Astrocyte (in vitro differentiated cells and primary cell): ENCODE data around the gene TMEM232. TPM values are rescaled to one million over a fixed set of nuclear protein-coding genes. Genes with fewer than 3 reads are reported as not detected.

Source experiments
- DNase-seq: peaks from one replicate; pipeline ENCODE4 v3.0.0-alpha.2; 2010; ENCODE audit warnings: low read depth
- FAIRE-seq: peaks from 2 replicates; lab custom pipeline; 2011; peaks lifted over from hg19 to GRCh38; lab: Jason Lieb, UNC
- H2AFZ ChIP-seq: 2 replicates; pipeline ENCODE4 v1.6.0; 2012; ENCODE audit warnings: low read depth, low read length, inconsistent platforms
- H3K27ac ChIP-seq: 2 replicates; pipeline ENCODE4 v1.5.1; 2011; ENCODE audit warnings: low read depth, low read length, inconsistent platforms
- H3K27me3 ChIP-seq: 2 replicates; pipeline ENCODE4 v1.6.0; 2011; ENCODE audit warnings: low read length, inconsistent platforms; ENCODE audit not compliant: insufficient read depth
- H3K36me3 ChIP-seq: 2 replicates; pipeline ENCODE4 v1.5.1; 2011; ENCODE audit warnings: low read length, inconsistent platforms; ENCODE audit not compliant: insufficient read depth
- H3K4me1 ChIP-seq: 2 replicates; pipeline ENCODE4 v1.5.1; 2011; ENCODE audit warnings: low read length, inconsistent platforms; ENCODE audit not compliant: insufficient read depth
- H3K4me2 ChIP-seq: 2 replicates; pipeline ENCODE4 v1.6.0; 2012; ENCODE audit warnings: low read length, inconsistent platforms
- H3K4me3 ChIP-seq: 2 replicates; pipeline ENCODE4 v1.5.1; 2011; ENCODE audit warnings: low read depth, mild to moderate bottlenecking, low read length, inconsistent platforms; ENCODE audit not compliant: insufficient read depth
- H3K79me2 ChIP-seq: 2 replicates; pipeline ENCODE4 v1.6.0; 2012; ENCODE audit warnings: mild to moderate bottlenecking, low read length, inconsistent platforms; ENCODE audit not compliant: insufficient read depth
- H3K9ac ChIP-seq: 2 replicates; pipeline ENCODE4 v1.6.0; 2012; ENCODE audit warnings: mild to moderate bottlenecking, low read length, inconsistent platforms
- H3K9me3 ChIP-seq: 2 replicates; pipeline ENCODE4 v1.5.1; 2012; ENCODE audit warnings: low read depth, mild to moderate bottlenecking, low read length, inconsistent platforms; ENCODE audit not compliant: insufficient read depth
- H4K20me1 ChIP-seq: 2 replicates; pipeline ENCODE4 v1.6.0; 2012; ENCODE audit warnings: low read length, inconsistent platforms; ENCODE audit not compliant: insufficient read depth
- H3K27ac Mint-ChIP-seq: one replicate; pipeline ENCODE4 v1.8.0; 2021; ENCODE audit warnings: mild to moderate bottlenecking, mixed read lengths; ENCODE audit not compliant: unreplicated experiment
- H3K27me3 Mint-ChIP-seq: one replicate; pipeline ENCODE4 v1.8.0; 2021; ENCODE audit warnings: low read depth, mixed read lengths; ENCODE audit not compliant: unreplicated experiment
- H3K36me3 Mint-ChIP-seq: one replicate; pipeline ENCODE4 v1.8.0; 2021; ENCODE audit warnings: low read depth, mixed read lengths; ENCODE audit not compliant: unreplicated experiment
- H3K4me1 Mint-ChIP-seq: one replicate; pipeline ENCODE4 v1.8.0; 2021; ENCODE audit warnings: low read depth, mixed read lengths; ENCODE audit not compliant: unreplicated experiment
- H3K4me3 Mint-ChIP-seq: one replicate; pipeline ENCODE4 v1.8.0; 2021; ENCODE audit warnings: mild to moderate bottlenecking, moderate library complexity, mixed read lengths; ENCODE audit not compliant: unreplicated experiment
- H3K9me3 Mint-ChIP-seq: one replicate; pipeline ENCODE4 v1.8.0; 2021; ENCODE audit warnings: mild to moderate bottlenecking, mixed read lengths; ENCODE audit not compliant: unreplicated experiment
- EZH2 ChIP-seq: IDR thresholded peaks from 2 replicates; pipeline ENCODE4 v1.6.1; 2012; ENCODE audit warnings: mild to moderate bottlenecking, low read length, inconsistent platforms; ENCODE audit not compliant: insufficient read depth
- total RNA-seq: library from RNA; stranded (reverse); gene quantifications from 2 replicates; pipeline ENCODE4 v1.2.1, GENCODE V29; 2021
- TF ChIP-seq, protein P1 (sequence below): IDR thresholded peaks from 2 replicates; pipeline ENCODE4 v1.5.1; 2011; ENCODE audit warnings: low read depth, mild to moderate bottlenecking, inconsistent platforms, low read length, moderate library complexity; ENCODE audit not compliant: insufficient read depth

TMEM232 gene
- total RNA-seq, 1 donor from 2014 or later, result 1.4 TPM

DNA sequence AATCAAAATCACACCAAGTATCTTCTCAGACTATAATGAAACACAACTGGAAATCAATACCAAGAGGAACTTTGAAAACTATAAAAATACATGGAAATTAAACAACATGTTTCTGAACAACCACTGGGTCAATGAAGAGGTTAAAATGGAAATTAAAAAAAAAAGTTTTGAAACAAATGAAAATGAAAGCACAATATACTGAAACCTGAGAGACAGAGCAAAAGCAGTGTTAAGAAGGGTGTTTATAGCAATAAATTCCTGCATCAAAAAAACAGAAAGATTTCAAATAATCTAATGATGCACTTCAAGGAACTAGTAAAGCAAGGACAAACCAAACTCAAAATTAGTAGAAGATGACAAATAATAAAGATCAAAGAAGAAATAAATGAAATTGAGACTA lies 92.0 kb downstream of the TMEM232 start:
- no peaks in the 10 kb centered on the region for H3K9me3 ChIP-seq
- no peak overlapping the region for H3K27ac ChIP-seq
- no peaks in the 10 kb centered on the region for H3K79me2 ChIP-seq
- no peaks in the 10 kb centered on the region for H3K9me3 Mint-ChIP-seq
- FAIRE-seq, result no peak
- no peaks in the 10 kb centered on the region for H3K4me1 ChIP-seq
- no peak overlapping the region for H3K9ac ChIP-seq
- no peaks in the 10 kb centered on the region for H3K27me3 Mint-ChIP-seq
- no peak overlapping the region for H3K27ac Mint-ChIP-seq
- H3K4me3 ChIP-seq, result no peak overlapping the region
- no peaks in the 10 kb centered on the region for H3K27me3 ChIP-seq
- H3K36me3 Mint-ChIP-seq, result no peaks in the 10 kb centered on the region
- H2AFZ ChIP-seq, result no peak overlapping the region
- H3K4me1 Mint-ChIP-seq, result no peaks in the 10 kb centered on the region
- DNase-seq, result no peak
- no peaks in the 10 kb centered on the region for H4K20me1 ChIP-seq
- no peaks in the 10 kb centered on the region for H3K36me3 ChIP-seq
- TF ChIP-seq EZH2, result no peak
- TF ChIP-seq, protein P1, sequence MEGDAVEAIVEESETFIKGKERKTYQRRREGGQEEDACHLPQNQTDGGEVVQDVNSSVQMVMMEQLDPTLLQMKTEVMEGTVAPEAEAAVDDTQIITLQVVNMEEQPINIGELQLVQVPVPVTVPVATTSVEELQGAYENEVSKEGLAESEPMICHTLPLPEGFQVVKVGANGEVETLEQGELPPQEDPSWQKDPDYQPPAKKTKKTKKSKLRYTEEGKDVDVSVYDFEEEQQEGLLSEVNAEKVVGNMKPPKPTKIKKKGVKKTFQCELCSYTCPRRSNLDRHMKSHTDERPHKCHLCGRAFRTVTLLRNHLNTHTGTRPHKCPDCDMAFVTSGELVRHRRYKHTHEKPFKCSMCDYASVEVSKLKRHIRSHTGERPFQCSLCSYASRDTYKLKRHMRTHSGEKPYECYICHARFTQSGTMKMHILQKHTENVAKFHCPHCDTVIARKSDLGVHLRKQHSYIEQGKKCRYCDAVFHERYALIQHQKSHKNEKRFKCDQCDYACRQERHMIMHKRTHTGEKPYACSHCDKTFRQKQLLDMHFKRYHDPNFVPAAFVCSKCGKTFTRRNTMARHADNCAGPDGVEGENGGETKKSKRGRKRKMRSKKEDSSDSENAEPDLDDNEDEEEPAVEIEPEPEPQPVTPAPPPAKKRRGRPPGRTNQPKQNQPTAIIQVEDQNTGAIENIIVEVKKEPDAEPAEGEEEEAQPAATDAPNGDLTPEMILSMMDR, result no peak
- no peak overlapping the region for H3K4me3 Mint-ChIP-seq
- no peak overlapping the region for H3K4me2 ChIP-seq

DNA sequence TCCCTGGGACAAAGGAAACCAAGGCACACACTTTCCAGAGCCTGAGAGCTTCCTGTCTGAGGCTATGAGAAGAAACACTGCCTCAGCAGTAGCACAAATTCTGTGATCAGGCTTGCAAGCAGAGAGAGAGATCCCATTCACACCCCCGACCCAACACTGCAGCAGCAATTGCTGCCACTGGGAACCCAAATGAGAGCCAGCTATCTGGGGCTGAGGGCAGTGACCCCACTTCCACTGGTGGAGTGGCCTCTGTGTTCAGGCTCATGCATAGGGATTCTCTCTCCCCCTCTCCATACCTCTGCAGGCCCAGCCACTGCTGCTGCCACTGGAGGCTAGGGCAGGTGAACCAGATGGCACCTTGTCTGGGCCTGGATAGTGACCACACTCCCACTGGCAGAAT lies 95.2 kb downstream of the TMEM232 start:
- no peaks in the 10 kb centered on the region for H3K36me3 Mint-ChIP-seq
- Histone ChIP-seq H2AFZ (no peak overlapping the region), H3K4me3 (no peak overlapping the region), H3K4me1 (no peaks in the 10 kb centered on the region), H3K9me3 (no peaks in the 10 kb centered on the region), H3K27me3 (no peaks in the 10 kb centered on the region), H3K9ac (no peak overlapping the region), H3K36me3 (no peaks in the 10 kb centered on the region), H4K20me1 (no peaks in the 10 kb centered on the region), H3K27ac (no peak overlapping the region), H3K4me2 (no peak overlapping the region), H3K79me2 (no peaks in the 10 kb centered on the region)
- no peaks in the 10 kb centered on the region for H3K27me3 Mint-ChIP-seq
- no peak overlapping the region for H3K27ac Mint-ChIP-seq
- FAIRE-seq, result no peak
- no peak for TF ChIP-seq EZH2
- TF ChIP-seq, protein P1, result no peak
- no peak overlapping the region for H3K4me3 Mint-ChIP-seq
- no peaks in the 10 kb centered on the region for H3K4me1 Mint-ChIP-seq
- no peaks in the 10 kb centered on the region for H3K9me3 Mint-ChIP-seq
- DNase-seq, result no peak

DNA sequence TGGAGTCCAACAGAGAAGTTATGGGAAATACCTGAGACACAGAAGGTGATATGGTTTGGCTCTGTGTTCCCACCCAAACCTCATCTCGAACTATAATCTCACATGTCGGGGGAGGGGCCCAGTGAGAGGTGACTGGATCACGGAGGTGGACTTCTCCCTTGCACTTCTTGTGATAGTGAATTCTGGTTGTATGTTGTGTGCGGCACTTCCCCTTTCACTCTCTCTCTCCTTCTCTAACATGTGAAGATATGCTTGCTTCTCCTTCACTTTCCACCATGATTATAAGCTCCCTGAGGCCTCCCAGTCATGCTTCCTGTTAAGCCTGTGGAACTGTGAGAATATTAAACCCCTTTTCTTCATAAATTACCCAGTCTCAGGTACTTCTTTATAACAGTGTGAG lies 96.1 kb downstream of the TMEM232 start:
- Histone ChIP-seq H3K9me3 (no peaks in the 10 kb centered on the region), H3K27ac (no peak overlapping the region), H3K4me3 (no peak overlapping the region), H3K4me1 (no peaks in the 10 kb centered on the region), H3K27me3 (no peaks in the 10 kb centered on the region), H3K36me3 (no peaks in the 10 kb centered on the region), H2AFZ (no peak overlapping the region), H3K79me2 (no peaks in the 10 kb centered on the region), H4K20me1 (no peaks in the 10 kb centered on the region), H3K9ac (no peak overlapping the region), H3K4me2 (no peak overlapping the region)
- Mint-ChIP-seq H3K27me3 (no peaks in the 10 kb centered on the region), H3K9me3 (no peaks in the 10 kb centered on the region), H3K36me3 (no peaks in the 10 kb centered on the region), H3K27ac (no peak overlapping the region), H3K4me3 (no peak overlapping the region), H3K4me1 (no peaks in the 10 kb centered on the region)
- FAIRE-seq (no peak), DNase-seq (no peak)
- TF ChIP-seq, protein P1, result no peak
- TF ChIP-seq EZH2, result no peak
